ENCODE data around the gene OOSP2.

DNA sequence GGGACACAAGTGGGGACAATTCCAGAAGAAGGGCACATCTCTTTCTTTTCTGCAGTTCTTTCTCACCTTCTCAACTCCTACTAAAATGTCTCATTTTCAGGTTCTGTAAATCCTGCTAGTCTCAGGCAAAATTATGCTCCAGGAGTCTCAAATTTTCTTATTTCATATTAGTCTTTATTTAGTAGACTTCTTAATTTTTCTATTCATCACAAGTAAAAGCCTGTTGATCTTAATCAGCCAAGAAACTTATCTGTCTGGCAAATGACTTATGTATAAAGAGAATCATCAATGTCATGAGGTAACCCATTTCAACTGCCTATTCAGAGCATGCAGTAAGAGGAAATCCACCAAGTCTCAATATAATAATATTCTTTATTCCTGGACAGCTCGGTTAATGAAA, 48.2 kb downstream of the OOSP2 start, which contains the start of gene MS4A2:
- TF ChIP-seq, protein P1, sequence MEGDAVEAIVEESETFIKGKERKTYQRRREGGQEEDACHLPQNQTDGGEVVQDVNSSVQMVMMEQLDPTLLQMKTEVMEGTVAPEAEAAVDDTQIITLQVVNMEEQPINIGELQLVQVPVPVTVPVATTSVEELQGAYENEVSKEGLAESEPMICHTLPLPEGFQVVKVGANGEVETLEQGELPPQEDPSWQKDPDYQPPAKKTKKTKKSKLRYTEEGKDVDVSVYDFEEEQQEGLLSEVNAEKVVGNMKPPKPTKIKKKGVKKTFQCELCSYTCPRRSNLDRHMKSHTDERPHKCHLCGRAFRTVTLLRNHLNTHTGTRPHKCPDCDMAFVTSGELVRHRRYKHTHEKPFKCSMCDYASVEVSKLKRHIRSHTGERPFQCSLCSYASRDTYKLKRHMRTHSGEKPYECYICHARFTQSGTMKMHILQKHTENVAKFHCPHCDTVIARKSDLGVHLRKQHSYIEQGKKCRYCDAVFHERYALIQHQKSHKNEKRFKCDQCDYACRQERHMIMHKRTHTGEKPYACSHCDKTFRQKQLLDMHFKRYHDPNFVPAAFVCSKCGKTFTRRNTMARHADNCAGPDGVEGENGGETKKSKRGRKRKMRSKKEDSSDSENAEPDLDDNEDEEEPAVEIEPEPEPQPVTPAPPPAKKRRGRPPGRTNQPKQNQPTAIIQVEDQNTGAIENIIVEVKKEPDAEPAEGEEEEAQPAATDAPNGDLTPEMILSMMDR (IDR thresholded peaks at IDR 0.05): no peak
- TF ChIP-seq POLR2A (IDR thresholded peaks at IDR 0.05) (no peak), POLR2AphosphoS5 (IDR thresholded peaks at IDR 0.05) (no peak)
